ENCODE results near the gene MYO3B. TPM values are rescaled to one million over a fixed set of nuclear protein-coding genes. Genes with fewer than 3 reads are reported as not detected.

The MYO3B gene
- total and polyA plus RNA-seq, 2 of the 8 experiments (the other 6 are each of a cell fraction or from before 2014, with no cell fraction given): 0.17 to 0.19 TPM

GRCh38 chr2:170701011-170701410 lies 523.1 kb downstream of the MYO3B start:
- H2BK12ac ChIP-seq (ENCODE audit: low read depth, low read length): no peak overlapping the region
- FAIRE-seq (no peak), DNase-seq (ENCODE audit: low read depth in 1 of 2, low spot score in 2 of 2) (no peak)
- no peak overlapping the region for H3K56ac ChIP-seq (replicated peaks; ENCODE audit: insufficient read length, low read depth, low read length)
- no peak overlapping the region for H4K91ac ChIP-seq (replicated peaks; ENCODE audit: insufficient read length, low read length)
- no peak overlapping the region for H3K4me3 ChIP-seq (ENCODE audit: extremely low read depth in 1 of 4, insufficient read depth in 2 of 4, low read depth in 3 of 4, low read length in 4 of 4)
- H3K27me3 ChIP-seq (replicated peaks in 1 of 4; ENCODE audit: control insufficient read depth in 3 of 4, extremely low read depth in 1 of 4, insufficient read depth in 3 of 4, low read length in 3 of 4): no peaks in the 10 kb centered on the region
- H3K9ac ChIP-seq (replicated peaks in 1 of 4; ENCODE audit: extremely low read depth in 1 of 4, low read depth in 3 of 4, low read length in 3 of 4): no peak overlapping the region
- no peak overlapping the region for H3K4me2 ChIP-seq (ENCODE audit: insufficient read depth in 1 of 2, low read depth in 2 of 2, low read length in 2 of 2)
- no peak overlapping the region for H3K4ac ChIP-seq (replicated peaks; ENCODE audit: insufficient read length, low read depth, low read length)
- H2AK5ac ChIP-seq (ENCODE audit: low read depth, low read length): no peak overlapping the region
- no peak overlapping the region for H4K5ac ChIP-seq (ENCODE audit: insufficient read length, low read depth, low read length)
- H3K79me1 ChIP-seq (ENCODE audit: low read depth, low read length): no peaks in the 10 kb centered on the region
- H3K23me2 ChIP-seq (ENCODE audit: low read depth, low read length): peaks cover 4% of the 10 kb centered on the region; the same call in 1 of the 2 replicates
- H2AFZ ChIP-seq (ENCODE audit: low read length): no peak overlapping the region
- H3K4me1 ChIP-seq (replicated peaks in 1 of 4; ENCODE audit: control insufficient read depth in 3 of 4, insufficient read depth in 4 of 4, low read length in 3 of 4): peaks cover 0 to 6% (median 2%) of the 10 kb centered on the region in 4 experiments; a peak in 6 of 7 replicates
- no peaks in the 10 kb centered on the region for H4K20me1 ChIP-seq (replicated peaks in 1 of 2; ENCODE audit: control insufficient read depth in 1 of 2, insufficient read depth in 2 of 2, low read length in 2 of 2)
- H3K79me2 ChIP-seq (ENCODE audit: control insufficient read depth in 1 of 2, insufficient read depth in 2 of 2, low read length in 2 of 2): no peaks in the 10 kb centered on the region
- H3K36me3 ChIP-seq (ENCODE audit: control insufficient read depth in 2 of 4, insufficient read depth in 4 of 4, low read length in 3 of 4): no peaks in the 10 kb centered on the region
- H2BK20ac ChIP-seq (ENCODE audit: low read length): no peak overlapping the region
- no peak overlapping the region for H4K8ac ChIP-seq (ENCODE audit: extremely low read depth, insufficient read depth, low read length)
- ChIA-PET CTCF (ENCODE audit: partially characterized antibody) (interaction anchor here (0.7 to 2.9 kb wide), 4 partner anchors 10 to 292 kb away, joined by 3 to 7 read pairs (median 4); no protein-coding TSS in a partner anchor), POLR2A (ENCODE audit: partially characterized antibody) (interaction anchor here (2.0 kb wide), 1 partner anchor 11 kb away, joined by 5 read pairs; no protein-coding TSS in a partner anchor)
- no peak overlapping the region for H2BK120ac ChIP-seq (replicated peaks; ENCODE audit: low read depth, low read length)
- no peak overlapping the region for H3K18ac ChIP-seq (ENCODE audit: extremely low read depth, low read length)
- no peak overlapping the region for H3K23ac ChIP-seq (ENCODE audit: insufficient read length)
- 83% methylated on average over 4 of the region's 4 CpGs; no CpG with 5 or more reads in 1 of the 2 experiments for WGBS, 2 experiments (ENCODE audit: extremely low coverage in 1 of 2, insufficient coverage in 1 of 2, insufficient read length in 1 of 2, insufficient replicate concordance in 2 of 2, low coverage in 1 of 2, low lambda C conversion rate in 2 of 2, missing lambda C conversion rate in 1 of 2)
- H2BK15ac ChIP-seq (ENCODE audit: low read length): no peak overlapping the region
- H2BK5ac ChIP-seq (ENCODE audit: low read depth, low read length): no peak overlapping the region
- H3K14ac ChIP-seq (ENCODE audit: insufficient read length): no peak overlapping the region
- H3K9me3 ChIP-seq (ENCODE audit: insufficient read depth in 2 of 2, low read depth in 1 of 2, low read length in 1 of 2): peaks cover 0 to 3% of the 10 kb centered on the region in 2 experiments; a peak in 2 of 4 replicates
- H3K27ac ChIP-seq (ENCODE audit: low read depth, low read length): no peak overlapping the region
- TF ChIP-seq TCF12 (IDR thresholded peaks at IDR 0.05; ENCODE audit: low read depth, low read length): no peak
- TF ChIP-seq HDAC2 (IDR thresholded peaks at IDR 0.05; ENCODE audit: borderline replicate concordance in 1 of 2, low read depth in 2 of 2, low read length in 2 of 2): no peak
- no peak for TF ChIP-seq SIRT6 (IDR thresholded peaks at IDR 0.05; ENCODE audit: low read length)
- no peak for TF ChIP-seq SAP30 (IDR thresholded peaks at IDR 0.05; ENCODE audit: insufficient read depth, insufficient replicate concordance, low read length)
- no peak for TF ChIP-seq FOSL1 (IDR thresholded peaks at IDR 0.05; ENCODE audit: insufficient read depth, low read depth, low read length)
- TF ChIP-seq EZH2 (IDR thresholded peaks at IDR 0.05; ENCODE audit: low read depth, low read length, severe bottlenecking): no peak
